Mucosa of descending colon (tissue), 3 donors: ENCODE data around the gene TIMM13. TPM values are rescaled to one million over a fixed set of nuclear protein-coding genes. Genes with fewer than 3 reads are reported as not detected.

Experiments
- ATAC-seq: fragments of 200-7000 bp; cut with Tn5 transposase; one replicate; pipeline ENCODE4 v1.9.1; 2020; ENCODE audit warnings: mild to moderate bottlenecking, moderate library complexity
- DNase-seq, 3 donors: peaks; one replicate each; pipeline ENCODE4 v3.0.0-alpha.2; 2020
- H3K36me3 ChIP-seq: fragments of 200-600 bp; one replicate; pipeline ENCODE4 v1.8.0; 2021; ENCODE audit warnings: low read depth, mild to moderate bottlenecking
- H3K4me1 ChIP-seq: fragments of 200-600 bp; one replicate; pipeline ENCODE4 v1.8.0; 2021; ENCODE audit warnings: low read depth, mild to moderate bottlenecking
- H3K4me3 ChIP-seq: fragments of 200-600 bp; one replicate; pipeline ENCODE4 v1.8.0; 2021; ENCODE audit warnings: mild to moderate bottlenecking
- H3K9me3 ChIP-seq: fragments of 200-600 bp; one replicate; pipeline ENCODE4 v1.8.0; 2021; ENCODE audit warnings: mild to moderate bottlenecking
- CTCF ChIP-seq: fragments of 200-600 bp; IDR thresholded peaks from one replicate; pipeline ENCODE4 v1.8.0; 2022; ENCODE audit warnings: antibody characterized with exemption, mild to moderate bottlenecking
- intact Hi-C, 2 donors: fragments of 100-400 bp; cut with DNase I in 1 of 2; cut with micrococcal nuclease in 1 of 2; formaldehyde crosslinking; loops; one replicate each; pipeline versions ENCODE4 v1.11.0 to v1.11.1; 2022; cut with DNase I, micrococcal nuclease
- long read RNA-seq, 2 donors: library from polyadenylated mRNA; unstranded; transcript quantifications; one replicate each; pipeline ENCODE4 v2.0.0, GENCODE V29; 2019 to 2021
- total RNA-seq, 3 donors: library from RNA; stranded (reverse); fragmentation: NEBNext Ultra II Directional in 2 of 3; extraction: Animal tissue kit (Norgen Biotek cat#: 25700) in 2 of 3; gene quantifications; one replicate each; pipeline versions ENCODE4 v1.2.1 to v1.2.4, GENCODE V29; 2021 to 2023
- donor health status: DM: no; HTN: no; CAD: no; lungs with moderate emphysema.
- donor health status: DM: no; HTN: no; CAD: no.
- donor health status: DM: no; HTN: yes; CAD: no.

TIMM13 gene
- 100 to 1,000 TPM in 2 of 3 donors, 10 to 100 TPM in 1; 75.4 to 130 (median 104) TPM for total RNA-seq
- long read RNA-seq, donor 1, transcript TIMM13-201 (3 exons, 1,973 nt): major isoform, 70 of 72 reads
- long read RNA-seq, donor 1, partial matches to known transcripts: 1 of 72 reads
- long read RNA-seq, donor 1, other reads (novel, unspliced or antisense): 1 of 72 reads
- long read RNA-seq, donor 2, transcript TIMM13-201 (3 exons, 1,973 nt): major isoform, 170 of 176 reads
- long read RNA-seq, donor 2, partial matches to known transcripts: 0 of 176 reads
- long read RNA-seq, donor 2, other reads (novel, unspliced or antisense): 6 of 176 reads

- DNase-seq: peak; percentile 98
- Histone ChIP-seq H3K36me3 (no peaks in the 10 kb centered on the region), H3K9me3 (no peaks in the 10 kb centered on the region), H3K4me3 (peak within 1 kb of the TSS; percentile 87), H3K4me1 (peaks cover 22% of the 10 kb centered on the region)
- ATAC-seq: peak; percentile 96
- no peak for TF ChIP-seq CTCF
- intact Hi-C loops: no loop called here
Observed at GRCh38 chr19:2427429-2428320, at the start of gene TIMM13. Gene TIMM13, minus strand, starts transcription at chr19:2427586. Its CDS starts 53 bp downstream, at chr19:2427533.

- TF ChIP-seq CTCF: no peak
- intact Hi-C loops: loop anchor here (2.0 to 5.0 kb wide), 3 partner anchors 66 to 136 kb away; no protein-coding TSS in a partner anchor
- no peaks in the 10 kb centered on the region for H3K9me3 ChIP-seq
- H3K4me1 ChIP-seq: peaks cover 36% of the 10 kb centered on the region
- DNase-seq (peak; percentile 73 to 81 (median 74)), ATAC-seq (peak; percentile 7)
- no peaks in the 10 kb centered on the region for H3K36me3 ChIP-seq
- peak overlapping the region; percentile 63 for H3K4me3 ChIP-seq
Observed at GRCh38 chr19:2476451-2477140, 49.2 kb upstream of the TIMM13 start.

- TF ChIP-seq CTCF: no peak
- intact Hi-C loops: loop anchor here (2.0 to 5.0 kb wide), 4 partner anchors 66 to 136 kb away; no protein-coding TSS in a partner anchor
- peak; percentile 83 for ATAC-seq
- peak; percentile 97 to 99 (median 98) for DNase-seq
- Histone ChIP-seq H3K4me3 (peak within 1 kb of the TSS; percentile 63), H3K9me3 (no peaks in the 10 kb centered on the region), H3K36me3 (no peaks in the 10 kb centered on the region), H3K4me1 (peaks cover 36% of the 10 kb centered on the region)
Observed at GRCh38 chr19:2475702-2476450, 48.5 kb upstream of the TIMM13 start, which contains the start of gene GADD45B. Gene GADD45B, plus strand, starts transcription at chr19:2476127. Its CDS starts 232 bp downstream, at chr19:2476359.

- Histone ChIP-seq H3K4me3 (peak overlapping the region; percentile 63), H3K36me3 (no peaks in the 10 kb centered on the region), H3K9me3 (no peaks in the 10 kb centered on the region), H3K4me1 (peaks cover 36% of the 10 kb centered on the region)
- ATAC-seq: peak; percentile 47
- intact Hi-C loops: loop anchor here (2.0 to 5.0 kb wide), 3 partner anchors 67 to 137 kb away; no protein-coding TSS in a partner anchor
- no peak for TF ChIP-seq CTCF
- peak; percentile 63 to 80 (median 71) for DNase-seq
Observed at GRCh38 chr19:2475018-2475701, 47.8 kb upstream of the TIMM13 start.
